Activated T-cell treated with anti-CD3 and anti-CD28 coated beads, Interleukin-2, amount 50 U/mL, for 1 hour (primary cell): ENCODE results near the gene DAB2IP.

ENCODE experiments used
- DNase-seq: peaks from one replicate; pipeline ENCODE4 v3.0.0-alpha.2; 2020

DAB2IP gene

DNA sequence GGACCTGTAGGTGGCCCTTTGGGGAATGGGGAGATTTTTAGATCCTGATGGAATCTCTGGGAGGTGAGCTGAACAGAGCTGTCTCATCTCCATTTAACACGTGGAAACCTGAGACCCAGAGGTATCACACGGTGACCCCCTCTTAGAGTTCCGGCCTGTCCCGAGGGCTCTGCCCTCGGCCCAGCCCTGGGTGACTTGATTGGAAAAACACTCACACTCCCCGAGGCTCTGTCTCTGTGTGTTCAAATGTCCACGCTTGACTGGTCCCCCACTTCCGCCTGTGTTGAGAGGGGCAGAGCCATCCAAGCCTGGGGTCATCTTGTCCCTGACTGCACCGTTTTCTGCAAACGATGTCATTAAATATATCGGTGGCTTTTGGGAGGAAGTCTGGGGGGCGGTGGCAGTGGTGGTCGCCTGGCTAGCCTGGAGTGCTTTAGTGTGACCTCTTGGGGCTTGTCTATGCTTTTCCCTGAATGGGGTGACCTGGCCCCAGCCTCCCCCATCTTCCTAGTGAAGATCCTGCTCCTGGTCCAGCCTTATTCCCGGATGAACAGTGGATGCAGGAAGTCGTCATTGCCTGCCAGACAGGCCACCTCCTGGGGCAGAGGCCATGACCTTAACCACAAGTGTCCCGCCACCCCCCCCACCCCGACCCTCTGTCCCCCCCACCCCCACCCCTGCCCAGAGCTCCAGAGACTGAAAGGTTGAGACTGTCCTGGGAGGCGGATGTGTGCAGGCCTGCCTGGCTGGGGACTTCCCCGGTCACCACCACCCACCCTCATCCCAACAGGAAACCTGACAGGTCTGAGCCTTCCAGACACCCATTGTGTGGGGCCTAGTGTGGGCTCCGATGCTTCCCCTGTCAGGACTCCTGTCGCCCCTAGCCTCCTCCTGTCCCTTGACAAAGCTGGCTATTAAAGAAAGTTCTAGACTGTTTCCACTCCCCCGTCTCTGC lies 5.3 kb upstream of the DAB2IP start:
- DNase-seq, result no peak

GRCh38 chr9:121646992-121647391 lies 4.4 kb upstream of the DAB2IP start:
- no peak for DNase-seq

GRCh38 chr9:121648172-121648571 lies 3.3 kb upstream of the DAB2IP start:
- no peak for DNase-seq

- no peak for DNase-seq
These were observed 2.6 kb upstream of the DAB2IP start for GRCh38 chr9:121648799-121649198.

GRCh38 chr9:121649476-121650216 lies 1.8 kb upstream of the DAB2IP start:
- DNase-seq, result no peak

- no peak for DNase-seq
These were observed 1.0 kb upstream of the DAB2IP start for GRCh38 chr9:121650217-121651007.

GRCh38 chr9:121651008-121651294 lies 483 bp upstream of the DAB2IP start:
- DNase-seq, result no peak

GRCh38 chr9:121652021-121652837 lies 795 bp downstream of the DAB2IP start:
- no peak for DNase-seq

- DNase-seq, result no peak
These were observed 1.4 kb downstream of the DAB2IP start for GRCh38 chr9:121652838-121653231.

GRCh38 chr9:121654499-121655140 lies 3.2 kb downstream of the DAB2IP start:
- no peak for DNase-seq

DNA sequence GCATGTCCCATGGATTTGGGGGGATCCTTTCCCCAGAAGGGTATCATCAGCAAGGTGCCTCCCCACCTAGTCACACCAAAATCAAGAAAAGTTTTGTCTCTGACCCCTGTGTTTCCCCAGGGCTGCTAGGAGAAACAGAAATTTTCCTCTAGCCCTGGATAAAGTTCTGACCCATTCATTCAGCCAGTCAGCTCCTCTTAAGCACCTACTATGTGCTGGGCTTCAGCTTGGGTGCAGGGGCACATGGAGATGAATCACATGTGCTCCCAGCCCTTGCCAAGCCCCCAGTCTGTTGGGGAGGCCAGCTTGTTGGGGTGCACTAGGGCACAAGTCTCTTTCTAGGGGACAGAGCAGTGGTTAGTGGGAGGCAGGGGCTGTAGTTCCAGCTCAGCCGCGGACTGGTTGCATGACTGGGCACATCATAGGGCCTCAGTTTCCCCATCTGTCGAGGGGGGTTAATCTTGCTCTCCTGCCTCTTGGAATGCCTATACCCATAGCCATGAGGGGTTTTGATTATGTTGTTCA lies 3.9 kb downstream of the DAB2IP start:
- DNase-seq, result no peak

DNA sequence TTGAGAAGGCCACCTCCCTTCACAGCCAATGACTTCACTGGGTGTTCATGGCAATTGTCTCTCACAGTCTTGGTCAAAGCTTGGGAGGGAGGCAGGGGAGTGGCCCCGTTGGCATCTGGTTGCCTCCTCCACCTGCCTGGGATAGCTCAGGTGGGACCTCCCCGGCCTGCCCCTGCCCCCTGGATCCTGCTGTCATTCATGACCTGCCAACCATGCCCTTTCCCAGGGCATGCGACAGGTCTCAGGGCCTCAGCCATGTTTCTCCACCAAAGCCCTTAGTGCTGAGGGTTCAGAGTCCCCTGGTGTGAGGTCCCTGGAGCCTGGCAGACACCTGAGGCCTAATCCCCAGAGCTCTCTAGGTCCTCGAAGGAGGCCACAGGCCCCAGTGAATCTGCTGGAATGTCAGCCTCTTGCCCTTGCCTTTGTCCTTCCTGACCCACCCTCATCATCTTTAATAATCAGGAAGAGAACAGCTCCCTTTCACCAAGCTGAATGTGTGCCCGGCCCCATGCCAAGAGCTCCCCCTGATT lies 5.6 kb downstream of the DAB2IP start:
- no peak for DNase-seq

GRCh38 chr9:121658166-121658565 lies 6.7 kb downstream of the DAB2IP start:
- no peak for DNase-seq

DNA sequence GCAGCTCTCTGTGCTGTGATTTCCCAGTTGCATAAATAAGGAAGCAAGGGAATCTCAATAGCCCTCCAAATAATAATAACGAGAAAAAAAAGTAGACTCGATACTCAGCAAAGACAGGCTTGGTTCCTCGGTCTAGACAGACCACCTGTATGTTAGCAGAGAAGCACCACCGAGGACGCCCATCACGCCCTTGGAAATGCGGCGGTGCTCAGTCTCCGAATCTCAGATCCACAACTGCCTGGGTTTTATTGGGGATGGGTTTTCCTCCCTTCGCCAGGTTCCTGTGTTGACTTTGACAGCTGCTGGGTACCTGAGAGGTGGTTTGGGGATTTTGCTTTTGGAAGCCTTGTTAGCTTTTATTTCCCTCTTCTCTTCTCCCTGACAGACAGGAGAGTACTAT lies 7.2 kb downstream of the DAB2IP start:
- no peak for DNase-seq

DNA sequence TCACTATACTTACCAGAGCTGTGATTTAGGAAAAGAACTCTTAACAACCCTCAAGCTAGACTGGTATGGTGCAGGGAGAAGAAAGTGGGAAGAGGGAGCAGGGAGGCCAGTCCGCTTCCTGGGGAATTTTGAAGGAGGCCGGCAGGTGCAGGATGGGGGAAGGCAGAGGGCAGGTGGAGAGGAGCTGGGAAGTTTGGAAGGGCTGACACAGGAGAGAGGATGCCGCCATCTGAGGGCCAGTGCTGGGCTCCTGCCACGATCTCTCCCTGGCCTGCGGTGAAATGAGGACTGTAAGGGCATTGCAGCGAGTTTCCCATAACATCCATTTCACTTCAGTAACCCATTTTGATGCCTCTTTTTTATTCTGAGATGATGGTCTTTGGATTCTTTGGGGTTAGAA lies 8.9 kb downstream of the DAB2IP start:
- DNase-seq, result no peak

DNA sequence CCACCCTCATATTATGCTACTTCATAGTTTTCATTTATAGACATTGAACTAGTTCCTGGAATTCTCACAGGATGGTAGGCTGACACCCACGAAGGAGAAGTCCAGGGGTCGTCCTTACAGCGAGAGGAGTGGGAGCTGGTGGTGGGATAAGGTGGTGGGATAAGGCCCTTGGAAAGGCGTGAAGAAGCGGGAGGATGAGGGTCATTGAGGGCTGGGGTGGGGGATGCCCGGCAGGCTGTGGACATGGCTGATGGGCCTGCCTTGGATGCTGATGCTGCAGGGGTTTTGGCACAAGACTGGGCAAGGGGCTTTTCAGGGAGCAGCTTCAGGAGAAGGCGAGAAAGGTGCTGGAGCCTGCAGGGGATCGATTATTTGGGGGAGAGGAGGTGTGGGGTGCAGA lies 9.4 kb downstream of the DAB2IP start:
- no peak for DNase-seq

DNA sequence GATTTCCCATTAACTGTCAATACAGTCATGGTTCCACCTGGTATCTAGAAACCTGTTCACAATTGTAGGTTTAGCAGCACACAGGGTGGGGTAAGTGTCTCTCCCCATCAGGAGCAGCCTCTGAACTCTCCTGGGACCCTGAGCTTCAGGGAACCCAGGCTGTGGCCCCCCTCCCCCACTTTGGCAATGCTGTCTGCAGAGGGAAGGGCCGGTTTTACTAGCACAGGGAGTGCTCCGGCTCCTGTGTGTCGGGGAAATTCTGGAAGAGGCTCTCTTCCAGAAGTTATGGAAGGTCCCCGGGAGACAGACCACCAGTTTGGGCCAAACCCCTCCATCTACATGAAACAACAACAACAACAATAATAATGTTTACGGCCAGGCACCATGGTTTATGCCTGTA lies 9.9 kb downstream of the DAB2IP start:
- no peak for DNase-seq

DNA sequence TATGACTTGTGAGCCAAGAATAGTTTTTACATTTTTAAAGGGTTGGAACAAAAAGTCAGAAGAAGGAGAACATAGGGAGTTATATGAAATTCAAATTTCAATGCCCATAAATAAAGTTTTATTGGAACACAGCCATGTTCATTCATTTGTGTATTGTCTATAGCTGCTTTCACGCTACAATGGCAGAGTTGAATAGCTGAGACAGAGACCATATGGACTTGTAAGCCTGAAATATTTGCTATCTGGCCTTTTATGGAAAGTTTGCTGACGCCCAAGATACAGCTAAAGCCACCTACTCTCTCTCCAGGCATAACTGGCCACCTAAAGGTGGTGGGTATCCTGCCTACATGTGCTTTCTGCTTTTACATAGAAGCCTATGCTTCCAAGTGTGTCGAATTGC lies 10.9 kb downstream of the DAB2IP start:
- DNase-seq, result no peak

- DNase-seq, result no peak
These were observed 11.6 kb downstream of the DAB2IP start for GRCh38 chr9:121662891-121663580.

DNA sequence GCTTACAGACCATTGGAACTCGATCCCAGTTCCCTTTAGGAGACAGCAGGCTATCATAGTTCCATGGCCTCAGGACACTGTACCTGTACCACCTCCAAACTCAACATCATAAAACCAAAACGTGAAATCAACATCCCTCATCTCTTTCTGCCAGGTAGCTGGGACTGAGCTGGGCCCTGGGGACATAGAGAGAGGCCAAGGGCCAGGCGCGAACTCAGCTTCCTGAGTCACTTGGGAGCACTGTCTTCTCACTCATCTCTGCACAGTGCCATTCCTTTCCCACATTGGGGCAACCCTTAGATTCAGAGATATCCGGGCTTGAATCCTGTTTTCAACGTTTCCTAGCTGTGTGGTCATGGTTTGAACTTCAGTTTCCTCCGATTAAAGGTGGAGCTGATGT lies 12.2 kb downstream of the DAB2IP start:
- DNase-seq, result no peak

- DNase-seq, result no peak
These were observed 14.9 kb downstream of the DAB2IP start for GRCh38 chr9:121666294-121666693.
